COR-L47 (cell line): ENCODE results near the gene CBX8.

ENCODE experiments used
- DNase-seq: peaks from one replicate; lab custom pipeline; 2025; lab: John Stamatoyannopoulos, UW

CBX8 gene

GRCh38 chr17:79819534-79820276 lies 22.8 kb upstream of the CBX8 start:
- DNase-seq = no peak

- no peak for DNase-seq
Observed at GRCh38 chr17:79819085-79819484, 22.2 kb upstream of the CBX8 start.

- DNase-seq = no peak
Observed at GRCh38 chr17:79818026-79818758, 21.3 kb upstream of the CBX8 start.

GRCh38 chr17:79815836-79816461 lies 19.1 kb upstream of the CBX8 start:
- no peak for DNase-seq

- DNase-seq = no peak
Observed at GRCh38 chr17:79814974-79815835, 18.3 kb upstream of the CBX8 start.

GRCh38 chr17:79814127-79814973 lies 17.5 kb upstream of the CBX8 start:
- no peak for DNase-seq

- no peak for DNase-seq
Observed at GRCh38 chr17:79813297-79814126, 16.6 kb upstream of the CBX8 start.

- DNase-seq = no peak
Observed at GRCh38 chr17:79812353-79813258, 15.7 kb upstream of the CBX8 start.

GRCh38 chr17:79811868-79812352 lies 15.0 kb upstream of the CBX8 start:
- no peak for DNase-seq

GRCh38 chr17:79811011-79811867 lies 14.4 kb upstream of the CBX8 start:
- DNase-seq = peak; percentile 85

- peak; percentile 92 for DNase-seq
Observed at GRCh38 chr17:79810130-79811010, 13.5 kb upstream of the CBX8 start.

- DNase-seq = peak; percentile 77
Observed at GRCh38 chr17:79809530-79810129, 12.8 kb upstream of the CBX8 start.

GRCh38 chr17:79808763-79809529 lies 12.1 kb upstream of the CBX8 start:
- peak; percentile 88 for DNase-seq

- no peak for DNase-seq
Observed at GRCh38 chr17:79806863-79807720, 10.2 kb upstream of the CBX8 start.

- no peak for DNase-seq
Observed at GRCh38 chr17:79806446-79806760, 9.5 kb upstream of the CBX8 start.
